GM23248 (cell line): ENCODE measurements around the gene HDAC4. TPM values are rescaled to one million over a fixed set of nuclear protein-coding genes. Genes with fewer than 3 reads are reported as not detected.

Experiments used
- DNase-seq: peaks from one replicate; pipeline ENCODE4 v3.0.0-alpha.2; 2015
- H2AFZ ChIP-seq: fragments of 200-600 bp; sonication (generic); 2 replicates; pipeline ENCODE4 v1.6.1; 2016; ENCODE audit warnings: antibody characterized with exemption
- H3F3A ChIP-seq: fragments of 200-600 bp; sonication (generic); 2 replicates; pipeline ENCODE4 v1.6.1; 2016; ENCODE audit warnings: mild to moderate bottlenecking, antibody characterized with exemption, mixed run types; ENCODE audit not compliant: insufficient read depth
- H3K27ac ChIP-seq: fragments of 200-600 bp; sonication (generic); 2 replicates; pipeline ENCODE4 v1.5.1; 2016; ENCODE audit warnings: mild to moderate bottlenecking
- H3K27me3 ChIP-seq: fragments of 200-600 bp; sonication (generic); replicated peaks from 2 replicates; pipeline ENCODE4 v1.6.1; 2016; ENCODE audit warnings: mild to moderate bottlenecking; ENCODE audit not compliant: insufficient read depth
- H3K36me3 ChIP-seq: fragments of 200-600 bp; sonication (generic); 2 replicates; pipeline ENCODE4 v1.6.1; 2016; ENCODE audit warnings: low read depth, mild to moderate bottlenecking
- H3K4me1 ChIP-seq: fragments of 200-600 bp; sonication (generic); 2 replicates; pipeline ENCODE4 v1.6.1; 2016; ENCODE audit warnings: mild to moderate bottlenecking; ENCODE audit not compliant: insufficient read depth
- H3K4me2 ChIP-seq: fragments of 200-600 bp; sonication (generic); one replicate; pipeline ENCODE4 v1.6.1; 2016; ENCODE audit warnings: mild to moderate bottlenecking; ENCODE audit not compliant: unreplicated experiment
- H3K4me3 ChIP-seq: fragments of 200-600 bp; sonication (generic); 2 replicates; pipeline ENCODE4 v1.5.1; 2016; ENCODE audit warnings: mild to moderate bottlenecking
- H3K79me2 ChIP-seq: fragments of 200-600 bp; sonication (generic); 2 replicates; pipeline ENCODE4 v1.6.1; 2016; ENCODE audit warnings: mild to moderate bottlenecking; ENCODE audit not compliant: insufficient read depth
- H3K9ac ChIP-seq: fragments of 200-600 bp; sonication (generic); 2 replicates; pipeline ENCODE4 v1.6.1; 2016; ENCODE audit warnings: mild to moderate bottlenecking
- H3K9me2 ChIP-seq: fragments of 200-600 bp; sonication (generic); 2 replicates; pipeline ENCODE4 v1.6.1; 2016; ENCODE audit warnings: mixed run types, mild to moderate bottlenecking, moderate library complexity; ENCODE audit not compliant: insufficient read depth
- H3K9me3 ChIP-seq: fragments of 200-600 bp; sonication (generic); one replicate; pipeline ENCODE4 v1.6.1; 2017; ENCODE audit warnings: low read depth
- H4K20me1 ChIP-seq: fragments of 200-600 bp; sonication (generic); 2 replicates; pipeline ENCODE4 v1.6.0; 2016; ENCODE audit not compliant: insufficient read depth
- EZH2 ChIP-seq: fragments of 200-600 bp; sonication (generic); IDR thresholded peaks from 2 replicates; pipeline ENCODE4 v1.6.1; 2018; ENCODE audit warnings: antibody characterized with exemption, mild to moderate bottlenecking; ENCODE audit not compliant: insufficient read depth, poor library complexity, severe bottlenecking
- EZH2phosphoT487 ChIP-seq: fragments of 200-600 bp; sonication (generic); IDR thresholded peaks from 2 replicates; pipeline ENCODE4 v1.6.1; 2018; ENCODE audit warnings: antibody characterized with exemption, moderate library complexity, mild to moderate bottlenecking, low read depth; ENCODE audit not compliant: insufficient read depth
- WGBS, 2 experiments: methylation state at CpG; one replicate each; pipeline ENCODE4 v1.1.6; 2015 to 2017; ENCODE audit warnings: low lambda C conversion rate in 2 of 2, low coverage in 1 of 2; ENCODE audit errors: missing lambda C conversion rate in 2 of 2; 5-methylcytosine and 5-hydroxymethylcytosine counted together
- in situ Hi-C: fragments of 300-500 bp; cut with MboI; formaldehyde crosslinking; loops from 2 replicates; pipeline ENCODE4 v1.15.0; 2020
- polyA plus RNA-seq: library from polyadenylated mRNA; unstranded; fragments of >200 nt; fragmentation: Nextera tagmentation; extraction: Ambion mirVana; gene quantifications from 2 replicates; pipeline ENCODE4 v1.2.1, GENCODE V29; 2016
- total RNA-seq: library from RNA; depleted of rRNA; stranded (reverse); fragments of >200 nt; shearing (Covaris generic); gene quantifications from 2 replicates; pipeline ENCODE4 v1.2.3, GENCODE V29; 2014

The HDAC4 gene
- total and polyA plus RNA-seq, 2 experiments from 2014 or later = 2.1 to 6.3 TPM

DNA sequence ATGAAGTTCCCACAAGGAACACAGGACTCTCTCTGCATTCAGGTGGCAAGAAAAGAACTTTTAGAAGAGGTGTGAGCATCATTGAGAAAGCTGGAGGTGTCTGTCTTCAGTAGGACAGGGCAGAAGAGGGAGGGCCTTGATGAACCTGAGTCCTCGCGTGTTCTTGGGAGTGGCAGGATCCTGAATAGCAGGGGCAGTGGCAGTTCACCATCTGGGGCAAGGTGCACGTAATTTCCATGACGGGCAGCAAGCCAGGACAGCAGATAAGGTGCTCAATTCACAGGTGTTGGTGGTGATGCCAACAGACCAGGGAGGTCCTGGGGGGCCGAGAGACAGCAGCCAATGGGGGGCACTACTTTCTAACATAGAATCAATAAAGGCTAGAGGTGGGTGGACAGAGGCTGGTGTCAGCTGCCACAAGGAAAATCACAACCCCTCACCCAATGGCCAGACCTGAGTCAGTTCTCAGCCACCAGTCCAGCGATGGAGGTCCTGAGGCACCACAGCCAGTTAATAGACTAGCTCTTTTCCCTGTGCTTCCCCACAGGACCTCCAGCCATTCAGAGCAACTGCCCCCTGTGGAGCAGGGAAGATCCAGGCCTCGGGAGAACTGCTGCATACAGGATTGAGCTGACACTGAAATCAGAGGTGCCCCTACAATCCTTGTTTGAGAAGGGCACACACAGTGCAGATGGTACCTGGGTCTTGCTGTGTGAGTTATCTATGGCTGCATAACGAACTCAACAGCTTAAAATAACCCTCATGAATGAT lies 10.9 kb upstream of the HDAC4 start:
- Histone ChIP-seq H3K27me3 (no peaks in the 10 kb centered on the region; the same call in 1 of the 2 replicates), H3K9me2 (no peaks in the 10 kb centered on the region), H3K27ac (no peak overlapping the region), H3K4me3 (no peak overlapping the region), H3K4me1 (no peaks in the 10 kb centered on the region), H3K79me2 (no peaks in the 10 kb centered on the region), H3K36me3 (no peaks in the 10 kb centered on the region), H3K4me2 (no peak overlapping the region), H2AFZ (no peak overlapping the region), H4K20me1 (no peaks in the 10 kb centered on the region), H3K9me3 (no peaks in the 10 kb centered on the region), H3F3A (no peaks in the 10 kb centered on the region), H3K9ac (no peak overlapping the region)
- no peak for DNase-seq
- WGBS, 2 experiments = 35 to 42% methylated on average over 8 of the region's 8 CpGs
- TF ChIP-seq EZH2 (no peak), EZH2phosphoT487 (no peak)
- in situ Hi-C loops = no loop called here

DNA sequence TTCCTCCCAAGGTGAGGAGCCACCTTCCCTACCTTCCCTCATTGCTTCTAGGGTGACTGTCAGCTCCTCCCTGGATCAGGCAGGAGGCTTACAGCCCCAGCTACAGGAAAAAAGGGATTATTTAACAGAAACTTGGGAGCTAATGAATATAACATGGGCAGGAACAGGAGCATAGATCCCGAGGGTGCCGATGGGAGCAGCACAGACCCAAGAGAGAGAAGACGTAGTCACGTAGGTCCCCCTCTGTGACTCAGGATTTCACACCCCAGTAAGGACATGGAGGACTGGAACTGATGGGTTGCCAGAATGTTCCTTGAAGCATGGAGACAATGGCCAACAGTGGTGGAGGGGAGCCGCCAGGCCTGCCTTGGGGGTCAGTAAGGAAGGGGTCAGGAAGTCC lies 10.3 kb upstream of the HDAC4 start:
- Histone ChIP-seq H3K36me3 (no peaks in the 10 kb centered on the region), H3K79me2 (no peaks in the 10 kb centered on the region), H3K4me2 (no peak overlapping the region), H3K4me3 (no peak overlapping the region), H3K9me2 (no peaks in the 10 kb centered on the region), H3K9ac (no peak overlapping the region), H3K27me3 (no peaks in the 10 kb centered on the region; the same call in 1 of the 2 replicates), H3K27ac (no peak overlapping the region), H4K20me1 (no peaks in the 10 kb centered on the region), H2AFZ (no peak overlapping the region), H3K9me3 (no peaks in the 10 kb centered on the region), H3F3A (no peaks in the 10 kb centered on the region), H3K4me1 (no peaks in the 10 kb centered on the region)
- TF ChIP-seq EZH2 = no peak
- no peak for TF ChIP-seq EZH2phosphoT487
- no peak for DNase-seq
- in situ Hi-C loops = no loop called here
- WGBS, 2 experiments = 57 to 65% methylated on average over 5 of the region's 5 CpGs

DNA sequence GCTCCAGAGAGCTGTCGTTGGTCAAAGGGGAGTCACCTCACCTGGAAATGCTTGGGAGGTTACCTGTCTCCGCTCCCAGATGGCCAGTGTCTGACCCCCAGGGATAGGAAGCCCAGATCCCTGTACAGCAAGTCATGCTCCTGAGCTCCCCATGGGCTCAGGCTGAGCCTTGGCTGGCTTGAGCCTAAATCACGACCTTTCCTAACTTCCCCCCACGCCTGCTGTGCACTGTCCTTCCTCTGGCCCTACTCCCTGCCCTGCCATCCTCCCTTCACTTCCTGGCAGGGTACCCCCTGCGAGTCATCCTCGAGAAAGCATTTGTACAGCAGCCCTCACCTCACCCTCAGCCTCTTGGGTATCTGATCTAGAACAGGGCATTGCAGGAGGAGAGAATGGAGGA lies 9.2 kb upstream of the HDAC4 start:
- no peaks in the 10 kb centered on the region for H3K9me2 ChIP-seq
- H3K4me1 ChIP-seq = no peaks in the 10 kb centered on the region
- no peak overlapping the region for H2AFZ ChIP-seq
- no peak overlapping the region for H3K4me3 ChIP-seq
- no peak overlapping the region for H3K9ac ChIP-seq
- H3F3A ChIP-seq = no peaks in the 10 kb centered on the region
- H3K79me2 ChIP-seq = no peaks in the 10 kb centered on the region
- DNase-seq = no peak
- no peaks in the 10 kb centered on the region for H4K20me1 ChIP-seq
- H3K4me2 ChIP-seq = no peak overlapping the region
- 43 to 51% methylated on average over 6 of the region's 6 CpGs for WGBS, 2 experiments
- H3K9me3 ChIP-seq = no peaks in the 10 kb centered on the region
- in situ Hi-C loops = no loop called here
- no peak overlapping the region for H3K27ac ChIP-seq
- H3K27me3 ChIP-seq = no peaks in the 10 kb centered on the region; the same call in 1 of the 2 replicates
- TF ChIP-seq EZH2 = no peak
- TF ChIP-seq EZH2phosphoT487 = no peak
- no peaks in the 10 kb centered on the region for H3K36me3 ChIP-seq

DNA sequence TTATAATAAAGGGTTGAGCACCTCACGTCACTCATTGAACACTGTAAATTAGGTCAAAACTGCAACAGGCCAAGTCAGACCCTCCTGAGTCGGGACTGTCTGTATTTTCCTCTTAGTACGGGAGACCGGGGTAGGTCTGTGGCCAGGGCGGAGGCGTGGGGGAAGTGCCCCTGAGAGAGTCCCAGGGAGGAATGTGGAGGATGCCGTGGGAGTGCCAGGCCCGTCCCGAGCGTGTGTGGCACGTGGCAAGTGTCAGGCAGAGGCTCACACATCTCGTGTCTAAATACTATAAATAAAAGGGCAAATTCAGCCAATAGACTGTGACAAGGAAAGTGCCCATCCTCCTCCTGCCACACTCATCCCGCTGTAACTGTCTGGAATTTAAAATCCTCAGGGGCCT lies 6.3 kb upstream of the HDAC4 start:
- no peaks in the 10 kb centered on the region for H3K36me3 ChIP-seq
- no peaks in the 10 kb centered on the region for H3K79me2 ChIP-seq
- no peaks in the 10 kb centered on the region for H3K4me1 ChIP-seq
- H4K20me1 ChIP-seq = no peaks in the 10 kb centered on the region
- H3K9me3 ChIP-seq = no peaks in the 10 kb centered on the region
- H3K27me3 ChIP-seq = 0 out of 2 replicates have a peak, but pooled peaks cover 2% of the 10 kb centered on the region
- no peak for TF ChIP-seq EZH2phosphoT487
- TF ChIP-seq EZH2 = no peak
- H3K27ac ChIP-seq = no peak overlapping the region
- H2AFZ ChIP-seq = no peak overlapping the region
- H3K4me2 ChIP-seq = no peak overlapping the region
- DNase-seq = no peak
- no peaks in the 10 kb centered on the region for H3K9me2 ChIP-seq
- H3K4me3 ChIP-seq = no peak overlapping the region
- in situ Hi-C loops = no loop called here
- no peak overlapping the region for H3K9ac ChIP-seq
- H3F3A ChIP-seq = peaks cover 3% of the 10 kb centered on the region; the same call in 1 of the 2 replicates
- WGBS, 2 experiments = 61 to 70% methylated on average over 12 to 13 of the region's 13 CpGs
